NT2/D1 (cell line): ENCODE results near the gene CYB5B.

Source experiments
- SUZ12 ChIP-seq: IDR thresholded peaks from 2 replicates; pipeline ENCODE4 v1.6.1; 2011; ENCODE audit not compliant: insufficient read length, insufficient read depth; ENCODE audit errors: extremely low read depth
- YY1 ChIP-seq: IDR thresholded peaks from 2 replicates; pipeline ENCODE4 v1.6.1; 2011; ENCODE audit not compliant: insufficient read length, insufficient read depth
- ZNF274 ChIP-seq: IDR thresholded peaks from 2 replicates; pipeline ENCODE4 v1.6.1; 2011; ENCODE audit warnings: mild to moderate bottlenecking, low read depth, low read length

GRCh38 chr16:69411064-69411985 is 13.1 kb upstream of the CYB5B start:
- TF ChIP-seq ZNF274 (no peak), YY1 (no peak), SUZ12 (no peak)
